SH-SY5Y (cell line): ENCODE measurements around the gene TVP23A.

ENCODE experiments used
- GATA2 ChIP-seq: IDR thresholded peaks from 2 replicates; pipeline ENCODE4 v1.6.1; 2011; ENCODE audit warnings: mild to moderate bottlenecking, low read depth, low read length
- GATA3 ChIP-seq: IDR thresholded peaks from 2 replicates; pipeline ENCODE4 v1.6.1; 2011; ENCODE audit warnings: low read depth, mild to moderate bottlenecking, low read length, moderate library complexity

Gene TVP23A

GRCh38 chr16:10817963-10818941, at the start of gene TVP23A:
TSS of gene TVP23A (minus strand) at chr16:10818794. CDS start at chr16:10818493, 301 bp downstream.
- TF ChIP-seq GATA3: no peak
- TF ChIP-seq GATA2: 0 out of 2 replicates have a peak, but pooled peaks have one; percentile 36

- TF ChIP-seq GATA3 (no peak), GATA2 (no peak)
Measured at GRCh38 chr16:10868104-10868595, 49.6 kb upstream of the TVP23A start.

- TF ChIP-seq GATA2: no peak
- TF ChIP-seq GATA3: no peak
Measured at GRCh38 chr16:10867199-10867598, 48.6 kb upstream of the TVP23A start.

GRCh38 chr16:10865991-10866966, 47.7 kb upstream of the TVP23A start:
- TF ChIP-seq GATA3: no peak
- TF ChIP-seq GATA2: no peak

- TF ChIP-seq GATA2 (no peak), GATA3 (no peak)
Measured at GRCh38 chr16:10862438-10862837, 43.8 kb upstream of the TVP23A start.

- no peak for TF ChIP-seq GATA3
- no peak for TF ChIP-seq GATA2
Measured at GRCh38 chr16:10859658-10860057, 41.1 kb upstream of the TVP23A start.

- no peak for TF ChIP-seq GATA3
- TF ChIP-seq GATA2: no peak
Measured at GRCh38 chr16:10859020-10859419, 40.4 kb upstream of the TVP23A start.

GRCh38 chr16:10858203-10858602, 39.6 kb upstream of the TVP23A start:
- TF ChIP-seq GATA3 (no peak), GATA2 (no peak)

- no peak for TF ChIP-seq GATA3
- TF ChIP-seq GATA2: no peak
Measured at GRCh38 chr16:10856042-10856441, 37.4 kb upstream of the TVP23A start.

GRCh38 chr16:10852948-10853347, 34.4 kb upstream of the TVP23A start:
- TF ChIP-seq GATA2 (no peak), GATA3 (no peak)

- TF ChIP-seq GATA2 (no peak), GATA3 (no peak)
Measured at GRCh38 chr16:10852286-10852685, 33.7 kb upstream of the TVP23A start.

GRCh38 chr16:10851512-10851911, 32.9 kb upstream of the TVP23A start:
- TF ChIP-seq GATA2 (no peak), GATA3 (no peak)

- no peak for TF ChIP-seq GATA2
- TF ChIP-seq GATA3: no peak
Measured at GRCh38 chr16:10850478-10850850, 31.9 kb upstream of the TVP23A start.
